Ishikawa (cell line): ENCODE measurements around the gene HS3ST5.

Source experiments
- EGR1 ChIP-seq: IDR thresholded peaks from 2 replicates; pipeline ENCODE4 v1.6.1; 2012
- EP300 ChIP-seq: IDR thresholded peaks from 2 replicates; pipeline ENCODE4 v1.6.1; 2012; ENCODE audit warnings: borderline replicate concordance
- NFIC ChIP-seq: IDR thresholded peaks from 2 replicates; pipeline ENCODE4 v1.6.1; 2012
- RAD21 ChIP-seq: IDR thresholded peaks from 2 replicates; pipeline ENCODE4 v1.6.1; 2012; ENCODE audit warnings: low read depth
- TAF1 ChIP-seq: IDR thresholded peaks from 2 replicates; pipeline ENCODE4 v1.6.1; 2012; ENCODE audit warnings: low read depth, mild to moderate bottlenecking
- YY1 ChIP-seq: IDR thresholded peaks from 2 replicates; pipeline ENCODE4 v1.6.1; 2012; ENCODE audit warnings: low read depth
- ZBTB7A ChIP-seq: IDR thresholded peaks from 2 replicates; pipeline ENCODE4 v1.6.1; 2012; ENCODE audit warnings: low read depth
- TF ChIP-seq, protein P1 (sequence below): IDR thresholded peaks from 2 replicates; pipeline ENCODE4 v1.6.1; 2012
- TF ChIP-seq, protein P2 (sequence below): IDR thresholded peaks from 2 replicates; pipeline ENCODE4 v1.6.1; 2012; ENCODE audit warnings: low read depth, mild to moderate bottlenecking

- TF ChIP-seq EP300 (no peak), RAD21 (no peak), TAF1 (no peak), YY1 (no peak), NFIC (no peak), ZBTB7A (no peak), EGR1 (no peak)
- TF ChIP-seq, protein P1, sequence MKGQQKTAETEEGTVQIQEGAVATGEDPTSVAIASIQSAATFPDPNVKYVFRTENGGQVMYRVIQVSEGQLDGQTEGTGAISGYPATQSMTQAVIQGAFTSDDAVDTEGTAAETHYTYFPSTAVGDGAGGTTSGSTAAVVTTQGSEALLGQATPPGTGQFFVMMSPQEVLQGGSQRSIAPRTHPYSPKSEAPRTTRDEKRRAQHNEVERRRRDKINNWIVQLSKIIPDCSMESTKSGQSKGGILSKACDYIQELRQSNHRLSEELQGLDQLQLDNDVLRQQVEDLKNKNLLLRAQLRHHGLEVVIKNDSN: no peak
- TF ChIP-seq, protein P2, sequence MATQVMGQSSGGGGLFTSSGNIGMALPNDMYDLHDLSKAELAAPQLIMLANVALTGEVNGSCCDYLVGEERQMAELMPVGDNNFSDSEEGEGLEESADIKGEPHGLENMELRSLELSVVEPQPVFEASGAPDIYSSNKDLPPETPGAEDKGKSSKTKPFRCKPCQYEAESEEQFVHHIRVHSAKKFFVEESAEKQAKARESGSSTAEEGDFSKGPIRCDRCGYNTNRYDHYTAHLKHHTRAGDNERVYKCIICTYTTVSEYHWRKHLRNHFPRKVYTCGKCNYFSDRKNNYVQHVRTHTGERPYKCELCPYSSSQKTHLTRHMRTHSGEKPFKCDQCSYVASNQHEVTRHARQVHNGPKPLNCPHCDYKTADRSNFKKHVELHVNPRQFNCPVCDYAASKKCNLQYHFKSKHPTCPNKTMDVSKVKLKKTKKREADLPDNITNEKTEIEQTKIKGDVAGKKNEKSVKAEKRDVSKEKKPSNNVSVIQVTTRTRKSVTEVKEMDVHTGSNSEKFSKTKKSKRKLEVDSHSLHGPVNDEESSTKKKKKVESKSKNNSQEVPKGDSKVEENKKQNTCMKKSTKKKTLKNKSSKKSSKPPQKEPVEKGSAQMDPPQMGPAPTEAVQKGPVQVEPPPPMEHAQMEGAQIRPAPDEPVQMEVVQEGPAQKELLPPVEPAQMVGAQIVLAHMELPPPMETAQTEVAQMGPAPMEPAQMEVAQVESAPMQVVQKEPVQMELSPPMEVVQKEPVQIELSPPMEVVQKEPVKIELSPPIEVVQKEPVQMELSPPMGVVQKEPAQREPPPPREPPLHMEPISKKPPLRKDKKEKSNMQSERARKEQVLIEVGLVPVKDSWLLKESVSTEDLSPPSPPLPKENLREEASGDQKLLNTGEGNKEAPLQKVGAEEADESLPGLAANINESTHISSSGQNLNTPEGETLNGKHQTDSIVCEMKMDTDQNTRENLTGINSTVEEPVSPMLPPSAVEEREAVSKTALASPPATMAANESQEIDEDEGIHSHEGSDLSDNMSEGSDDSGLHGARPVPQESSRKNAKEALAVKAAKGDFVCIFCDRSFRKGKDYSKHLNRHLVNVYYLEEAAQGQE: no peak
Observed at GRCh38 chr6:114144887-114145851, 197.7 kb downstream of the HS3ST5 start.
